Stimulated activated effector memory CD8-positive, alpha-beta T cell treated with anti-CD3 and anti-CD28 coated beads, Interleukin-12 subunit alpha, Interleukin-12 subunit beta, amount 100 ng/mL, for 72 hours (primary cell): ENCODE results near the gene RNASE2.
"Not testable (repeated sequence)": the region's sequence is repeated elsewhere in the genome, so short reads cannot be mapped to it uniquely, and the experiment has no call there.

Experiments
- ATAC-seq: fragments of 150-1000 bp; cut with Tn5 transposase; 2 replicates; pipeline ENCODE4 v1.10.0; 2021
- DNase-seq, 2 donors: peaks; one replicate each; pipeline ENCODE4 v3.0.0; 2021 to 2022; ENCODE audit warnings: low spot score in 2 of 2
- H3K27ac Mint-ChIP-seq: one replicate; pipeline ENCODE4 v1.8.0; 2022; ENCODE audit warnings: mild to moderate bottlenecking, mixed read lengths
- H3K36me3 Mint-ChIP-seq: one replicate; pipeline ENCODE4 v1.8.0; 2022; ENCODE audit warnings: mild to moderate bottlenecking, mixed read lengths
- H3K4me1 Mint-ChIP-seq: one replicate; pipeline ENCODE4 v1.8.0; 2022; ENCODE audit warnings: mixed read lengths
- H3K4me3 Mint-ChIP-seq: one replicate; pipeline ENCODE4 v1.8.0; 2022; ENCODE audit warnings: mild to moderate bottlenecking, mixed read lengths
- H3K9me3 Mint-ChIP-seq: one replicate; pipeline ENCODE4 v1.8.0; 2022; ENCODE audit warnings: mixed read lengths

RNASE2 gene

DNA sequence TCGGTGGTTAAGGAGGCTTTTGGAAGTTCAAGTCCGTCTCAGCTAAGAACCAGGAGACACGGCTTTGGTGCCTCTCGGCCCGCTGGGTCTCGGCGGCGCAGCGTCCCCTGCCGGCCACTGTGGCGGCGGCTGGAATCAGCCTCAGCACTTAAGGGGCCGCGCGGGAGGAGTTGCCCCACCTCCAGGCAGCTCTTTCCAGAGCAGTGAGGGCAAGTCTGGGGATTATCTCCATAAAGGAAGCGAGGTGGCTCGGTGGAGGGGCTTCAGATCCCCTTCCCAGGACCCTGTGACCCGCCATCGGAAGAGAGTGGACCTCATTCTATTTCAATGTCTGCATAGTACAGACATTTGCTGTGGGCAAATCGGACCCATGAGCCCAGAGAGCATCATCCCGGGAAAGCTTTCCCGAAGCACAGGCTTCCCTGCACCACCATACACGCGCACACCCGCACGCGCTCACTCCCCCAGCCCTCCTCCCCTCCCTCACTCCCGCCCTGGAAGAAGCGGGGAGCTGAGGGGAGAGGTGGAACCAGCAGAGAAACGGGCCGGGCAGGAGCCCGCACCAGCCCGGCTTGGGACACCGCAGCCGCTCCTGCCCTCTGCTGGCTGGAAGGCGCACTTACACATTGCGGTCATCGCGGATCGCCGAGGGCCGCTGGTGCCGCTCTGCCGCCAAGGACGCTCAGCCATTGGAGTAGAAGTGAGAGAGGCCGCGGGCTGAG, 15.9 kb downstream of the RNASE2 start:
- Mint-ChIP-seq H3K36me3 (no peaks in the 10 kb centered on the region), H3K4me1 (peaks cover 13% of the 10 kb centered on the region), H3K9me3 (no peaks in the 10 kb centered on the region), H3K4me3 (peak overlapping the region; percentile 87), H3K27ac (peak overlapping the region; percentile 56)
- ATAC-seq (peak; percentile 90), DNase-seq (peak; percentile 86 to 91)

DNA sequence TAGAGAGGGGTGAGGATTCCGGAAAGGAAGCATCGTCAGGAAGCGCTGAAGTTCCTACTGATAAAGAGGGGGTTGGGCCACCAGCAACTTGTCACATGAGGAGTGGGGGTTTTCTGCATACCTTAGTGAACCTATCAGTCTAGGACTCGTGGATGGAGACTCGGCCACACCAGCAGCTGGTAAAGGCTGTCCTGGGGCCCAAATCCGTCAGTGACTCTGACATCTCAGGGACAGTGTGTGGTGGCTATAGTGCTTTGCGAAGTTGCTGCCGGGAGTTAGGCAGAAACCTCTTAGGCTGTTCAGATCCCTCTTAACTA, 16.4 kb downstream of the RNASE2 start:
- no peak for ATAC-seq
- Mint-ChIP-seq H3K4me3 (peak overlapping the region; percentile 87), H3K36me3 (no peaks in the 10 kb centered on the region), H3K27ac (peak overlapping the region; percentile 56), H3K9me3 (no peaks in the 10 kb centered on the region), H3K4me1 (peaks cover 13% of the 10 kb centered on the region)
- no peak for DNase-seq

DNA sequence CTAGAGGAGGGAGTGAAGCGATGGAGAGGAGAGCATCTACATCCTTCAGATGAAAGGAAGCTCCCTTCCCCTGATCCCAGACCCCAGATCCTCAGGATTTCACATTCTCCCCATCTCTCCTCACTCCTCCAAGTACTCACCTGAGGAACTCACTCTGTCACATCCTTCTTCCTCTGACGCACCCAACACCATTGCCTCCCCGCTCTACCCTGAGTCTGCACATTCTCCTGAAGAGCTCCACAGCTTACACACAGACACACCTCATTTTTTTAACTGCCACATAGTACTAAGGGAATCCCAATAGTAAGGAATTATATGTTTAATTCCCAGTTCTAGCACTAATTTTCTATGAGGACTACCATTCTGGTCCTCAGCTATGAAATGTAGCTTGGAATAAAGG, 18.2 kb downstream of the RNASE2 start:
- peaks cover 13% of the 10 kb centered on the region for H3K4me1 Mint-ChIP-seq
- H3K27ac Mint-ChIP-seq: no peak overlapping the region
- DNase-seq: no peak
- no peak for ATAC-seq
- no peaks in the 10 kb centered on the region for H3K36me3 Mint-ChIP-seq
- H3K9me3 Mint-ChIP-seq: no peaks in the 10 kb centered on the region
- H3K4me3 Mint-ChIP-seq: no peak overlapping the region

- ATAC-seq: no peak
- no peak overlapping the region for H3K27ac Mint-ChIP-seq
- no peaks in the 10 kb centered on the region for H3K36me3 Mint-ChIP-seq
- peaks cover 6% of the 10 kb centered on the region for H3K4me1 Mint-ChIP-seq
- H3K4me3 Mint-ChIP-seq: no peak overlapping the region
- DNase-seq: no peak
- no peaks in the 10 kb centered on the region for H3K9me3 Mint-ChIP-seq
Measured at GRCh38 chr14:20976291-20976690, 21.0 kb downstream of the RNASE2 start.

DNA sequence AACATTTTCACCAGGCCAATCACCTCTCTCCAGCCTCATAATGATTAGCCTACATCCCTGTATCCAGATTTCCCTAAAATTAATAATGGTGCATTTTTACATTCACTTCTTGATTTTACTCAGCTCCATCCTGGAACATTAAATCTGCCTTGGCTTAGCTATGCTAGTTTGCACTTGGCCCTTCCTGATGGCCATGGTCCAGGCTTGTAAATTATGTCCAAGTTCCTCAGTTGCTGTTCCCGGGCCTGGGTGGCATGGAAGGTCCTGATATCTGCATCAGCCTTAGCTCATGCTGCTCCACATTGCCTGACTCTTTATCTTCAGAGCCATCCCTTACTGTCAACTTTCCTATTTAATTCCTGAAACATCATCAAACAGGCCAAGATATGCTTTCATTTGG, 23.4 kb downstream of the RNASE2 start:
- no peak overlapping the region for H3K27ac Mint-ChIP-seq
- H3K4me1 Mint-ChIP-seq: no peaks in the 10 kb centered on the region
- ATAC-seq: no peak
- H3K4me3 Mint-ChIP-seq: no peak overlapping the region
- H3K9me3 Mint-ChIP-seq: no peaks in the 10 kb centered on the region
- no peaks in the 10 kb centered on the region for H3K36me3 Mint-ChIP-seq
- DNase-seq: no peak

GRCh38 chr14:20980906-20981305, 25.6 kb downstream of the RNASE2 start:
- Mint-ChIP-seq H3K27ac (no peak overlapping the region), H3K4me3 (no peak overlapping the region), H3K4me1 (no peaks in the 10 kb centered on the region), H3K36me3 (no peaks in the 10 kb centered on the region), H3K9me3 (no peaks in the 10 kb centered on the region)
- ATAC-seq: no peak
- DNase-seq: no peak

GRCh38 chr14:20982646-20983369, 27.5 kb downstream of the RNASE2 start:
- H3K27ac Mint-ChIP-seq: no peak overlapping the region
- no peak overlapping the region for H3K4me3 Mint-ChIP-seq
- no peaks in the 10 kb centered on the region for H3K9me3 Mint-ChIP-seq
- H3K4me1 Mint-ChIP-seq: peaks cover 10% of the 10 kb centered on the region
- no peaks in the 10 kb centered on the region for H3K36me3 Mint-ChIP-seq
- DNase-seq (no peak), ATAC-seq (no peak)

DNA sequence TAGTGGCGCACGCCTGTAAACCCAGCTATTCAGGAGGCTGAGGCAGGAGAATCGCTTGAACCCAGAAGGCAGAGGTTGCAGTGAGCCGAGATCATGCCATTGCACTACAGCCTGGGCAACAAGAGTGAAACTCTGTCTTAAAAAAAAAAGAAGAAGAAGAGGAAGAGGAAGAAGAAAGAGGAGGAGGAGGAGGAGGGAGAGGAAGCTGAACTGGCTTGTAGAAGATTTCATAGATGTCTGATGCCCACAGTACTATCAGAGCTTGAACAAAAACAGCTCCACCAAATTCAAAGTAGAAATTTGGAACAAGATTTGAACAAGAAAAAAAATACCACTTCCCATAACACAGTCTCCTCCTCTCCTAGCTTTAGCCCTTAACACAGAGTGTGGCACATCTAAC, 30.4 kb downstream of the RNASE2 start:
- DNase-seq, ATAC-seq, H3K9me3 Mint-ChIP-seq, H3K27ac Mint-ChIP-seq, H3K36me3 Mint-ChIP-seq, H3K4me3 Mint-ChIP-seq: not testable (repeated sequence)
- peaks cover 10% of the 10 kb centered on the region for H3K4me1 Mint-ChIP-seq

GRCh38 chr14:20986811-20987210, 31.5 kb downstream of the RNASE2 start:
- peaks cover 15% of the 10 kb centered on the region for H3K4me1 Mint-ChIP-seq
- ATAC-seq: peak; percentile 71
- H3K27ac Mint-ChIP-seq: peak overlapping the region; percentile 46
- H3K4me3 Mint-ChIP-seq: no peak overlapping the region
- H3K36me3 Mint-ChIP-seq: peaks cover 13% of the 10 kb centered on the region
- no peak for DNase-seq
- no peaks in the 10 kb centered on the region for H3K9me3 Mint-ChIP-seq

GRCh38 chr14:20988717-20989470, 33.6 kb downstream of the RNASE2 start:
- Mint-ChIP-seq H3K4me1 (peaks cover 19% of the 10 kb centered on the region), H3K27ac (peak overlapping the region; percentile 93)

DNA sequence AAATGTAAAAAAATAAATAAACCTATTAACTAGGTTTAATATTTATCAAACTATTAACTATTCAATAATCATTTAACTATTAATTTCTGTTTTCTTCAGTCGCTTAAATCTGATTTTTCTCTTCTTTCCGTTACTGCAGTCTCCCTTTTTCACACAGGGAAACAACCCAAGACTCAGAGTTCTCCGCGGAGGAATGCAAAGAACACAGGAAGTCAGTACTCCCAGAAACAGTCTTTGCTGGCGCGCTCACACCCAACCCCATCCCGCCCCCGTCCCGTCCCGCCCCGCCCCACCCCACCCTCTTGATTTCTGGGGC, 34.1 kb downstream of the RNASE2 start:
- Mint-ChIP-seq H3K4me1 (peaks cover 19% of the 10 kb centered on the region), H3K9me3 (no peaks in the 10 kb centered on the region)
- ATAC-seq: no peak

More at GRCh38 chr14:20988717-20989470, 33.6 kb downstream of the RNASE2 start:
- Mint-ChIP-seq H3K9me3 (no peaks in the 10 kb centered on the region), H3K36me3 (peaks cover 34% of the 10 kb centered on the region), H3K4me3 (peak overlapping the region; percentile 93)
- DNase-seq: no peak
- ATAC-seq: no peak

DNA sequence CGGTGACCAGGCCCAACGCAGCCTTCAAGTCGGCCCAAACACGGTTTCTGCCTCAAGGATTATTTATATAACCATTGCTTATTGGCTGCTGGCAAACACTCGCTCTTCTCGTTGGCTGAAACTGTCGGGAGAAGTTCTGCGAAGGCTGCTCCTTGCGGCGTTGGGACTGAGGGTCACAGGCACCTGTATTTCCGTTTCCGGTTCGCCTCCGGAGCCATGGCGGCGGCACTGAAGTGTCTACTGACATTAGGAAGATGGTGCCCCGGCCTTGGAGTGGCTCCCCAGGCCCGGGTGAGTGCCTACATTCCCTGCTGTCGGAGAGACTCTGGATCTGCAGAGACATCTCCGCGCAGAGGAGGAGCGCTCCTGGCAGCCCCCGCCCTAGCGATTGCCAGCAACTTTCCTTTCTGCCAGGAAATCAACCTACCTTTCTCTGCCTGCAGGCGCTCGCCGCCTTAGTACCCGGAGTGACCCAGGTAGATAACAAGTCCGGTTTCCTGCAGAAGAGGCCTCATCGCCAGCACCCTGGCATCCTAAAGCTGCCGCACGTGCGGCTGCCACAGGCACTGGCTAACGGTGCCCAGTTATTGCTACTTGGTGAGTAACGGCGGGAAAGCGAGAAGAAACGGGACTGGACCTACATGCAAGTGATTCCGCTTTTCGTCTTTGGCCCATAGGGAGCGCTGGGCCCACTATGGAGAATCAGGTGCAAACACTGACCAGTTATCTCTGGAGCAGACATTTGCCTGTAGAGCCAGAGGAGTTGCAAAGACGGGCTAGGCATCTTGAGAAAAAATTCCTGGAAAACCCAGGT, 34.7 kb downstream of the RNASE2 start, which contains the start of gene METTL17:
TSS of gene METTL17 (plus strand) at position 194 of the 814 bp plus-strand sequence. CDS start at position 217, 23 bp downstream.
- H3K9me3 Mint-ChIP-seq: no peaks in the 10 kb centered on the region
- ATAC-seq: peak; percentile 95
- H3K27ac Mint-ChIP-seq: peak within 1 kb of the TSS; percentile 93
- peaks cover 22% of the 10 kb centered on the region for H3K4me1 Mint-ChIP-seq
- DNase-seq: peak; percentile 67 to 94
- peaks cover 45% of the 10 kb centered on the region for H3K36me3 Mint-ChIP-seq
- peak within 1 kb of the TSS; percentile 93 for H3K4me3 Mint-ChIP-seq

More for the DNA sequence above, 34.1 kb downstream of the RNASE2 start:
- DNase-seq: no peak
- peaks cover 39% of the 10 kb centered on the region for H3K36me3 Mint-ChIP-seq
- peak overlapping the region; percentile 93 for H3K4me3 Mint-ChIP-seq
- peak overlapping the region; percentile 93 for H3K27ac Mint-ChIP-seq

- H3K4me1 Mint-ChIP-seq: peaks cover 14% of the 10 kb centered on the region
- no peaks in the 10 kb centered on the region for H3K9me3 Mint-ChIP-seq
- H3K36me3 Mint-ChIP-seq: peaks cover 64% of the 10 kb centered on the region
- no peak for ATAC-seq
- H3K27ac Mint-ChIP-seq: peak overlapping the region; percentile 81
- H3K4me3 Mint-ChIP-seq: no peak overlapping the region
- no peak for DNase-seq
Measured at GRCh38 chr14:20996521-20996920, 41.2 kb downstream of the RNASE2 start.

- Mint-ChIP-seq H3K27ac (no peak overlapping the region), H3K4me3 (no peak overlapping the region), H3K36me3 (peaks cover 58% of the 10 kb centered on the region), H3K9me3 (no peaks in the 10 kb centered on the region), H3K4me1 (peaks cover 8% of the 10 kb centered on the region)
- no peak for ATAC-seq
- no peak for DNase-seq
Measured at GRCh38 chr14:20997115-20997514, 41.8 kb downstream of the RNASE2 start.

DNA sequence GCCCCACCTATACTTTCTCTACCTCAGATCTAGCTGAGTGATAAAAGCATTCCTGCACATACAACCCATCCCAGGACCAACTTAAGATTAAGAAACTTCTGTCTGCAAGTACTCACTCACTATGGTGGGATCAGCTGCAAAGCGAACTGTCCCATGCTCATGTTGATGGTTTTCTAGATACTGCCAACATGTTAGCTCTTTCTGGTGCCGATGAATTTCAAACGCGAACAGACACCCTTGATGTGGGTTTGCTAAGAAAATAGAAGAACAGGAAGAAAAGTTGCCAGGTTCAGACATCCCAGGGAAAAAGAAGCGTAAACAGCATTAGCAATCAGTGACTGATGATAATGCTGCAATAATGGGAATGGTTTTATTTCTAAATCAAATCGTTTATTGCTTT, 42.3 kb downstream of the RNASE2 start:
- H3K9me3 Mint-ChIP-seq: no peaks in the 10 kb centered on the region
- ATAC-seq (no peak), DNase-seq (no peak)
- no peak overlapping the region for H3K27ac Mint-ChIP-seq
- peaks cover 54% of the 10 kb centered on the region for H3K36me3 Mint-ChIP-seq
- peaks cover 7% of the 10 kb centered on the region for H3K4me1 Mint-ChIP-seq
- H3K4me3 Mint-ChIP-seq: no peak overlapping the region
